SK-N-MC (cell line): ENCODE measurements around the gene UNC5CL.

ENCODE experiments used
- EZH2 ChIP-seq: fragments of 200-600 bp; sonication (generic); IDR thresholded peaks from one replicate; pipeline ENCODE4 v1.6.1; 2017; ENCODE audit warnings: antibody characterized with exemption
- POLR2AphosphoS5 ChIP-seq: IDR thresholded peaks from 2 replicates; pipeline ENCODE4 v1.6.1; 2012; ENCODE audit warnings: mild to moderate bottlenecking, low read depth, low read length, borderline replicate concordance

GRCh38 chr6:41079080-41079479 is 40.1 kb upstream of the UNC5CL start:
- no peak for TF ChIP-seq POLR2AphosphoS5
- TF ChIP-seq EZH2: no peak
